ENCODE measurements around the gene THAP7. TPM values are rescaled to one million over a fixed set of nuclear protein-coding genes. Genes with fewer than 3 reads are reported as not detected.

The THAP7 gene
- total and polyA plus RNA-seq, 9 of the 15 experiments (the other 6 are each of a cell fraction or from before 2014, with no cell fraction given) = 7.9 to 263 (median 84.1) TPM

DNA sequence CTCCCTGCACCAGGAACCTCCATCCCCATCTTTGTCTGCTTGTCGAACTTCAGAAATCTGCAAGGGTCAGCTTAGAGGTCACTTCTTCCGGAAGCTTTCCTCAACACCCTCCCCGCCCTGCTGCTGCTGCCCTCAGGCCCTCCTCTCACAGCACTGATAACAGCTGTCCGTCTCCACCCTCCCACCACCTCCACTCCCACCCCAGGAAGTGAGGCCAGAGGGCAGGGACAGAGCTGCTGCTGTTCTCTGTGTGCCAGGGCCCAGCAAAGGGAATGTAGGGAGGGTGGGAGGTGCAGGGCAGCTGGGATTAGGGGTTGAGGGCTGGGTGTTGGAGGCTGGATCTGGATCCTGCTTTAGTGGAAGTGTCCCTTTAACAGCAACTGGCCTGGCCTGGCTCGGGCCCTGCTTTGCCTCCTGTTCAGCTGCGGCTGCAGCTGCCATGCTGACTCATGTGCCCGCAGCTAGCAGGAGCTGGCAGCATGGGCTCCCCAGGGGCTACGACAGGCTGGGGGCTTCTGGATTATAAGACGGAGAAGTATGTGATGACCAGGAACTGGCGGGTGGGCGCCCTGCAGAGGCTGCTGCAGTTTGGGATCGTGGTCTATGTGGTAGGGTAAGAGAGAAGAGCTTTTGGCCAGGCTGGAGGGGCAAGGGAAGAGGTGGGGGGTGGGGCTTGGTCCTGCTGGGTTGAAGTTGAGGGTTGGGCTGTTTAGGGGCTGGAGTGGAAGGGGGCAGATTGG, 13.0 kb upstream of the THAP7 start, which contains the start of gene P2RX6 (continued):
- TF ChIP-seq, protein P1, sequence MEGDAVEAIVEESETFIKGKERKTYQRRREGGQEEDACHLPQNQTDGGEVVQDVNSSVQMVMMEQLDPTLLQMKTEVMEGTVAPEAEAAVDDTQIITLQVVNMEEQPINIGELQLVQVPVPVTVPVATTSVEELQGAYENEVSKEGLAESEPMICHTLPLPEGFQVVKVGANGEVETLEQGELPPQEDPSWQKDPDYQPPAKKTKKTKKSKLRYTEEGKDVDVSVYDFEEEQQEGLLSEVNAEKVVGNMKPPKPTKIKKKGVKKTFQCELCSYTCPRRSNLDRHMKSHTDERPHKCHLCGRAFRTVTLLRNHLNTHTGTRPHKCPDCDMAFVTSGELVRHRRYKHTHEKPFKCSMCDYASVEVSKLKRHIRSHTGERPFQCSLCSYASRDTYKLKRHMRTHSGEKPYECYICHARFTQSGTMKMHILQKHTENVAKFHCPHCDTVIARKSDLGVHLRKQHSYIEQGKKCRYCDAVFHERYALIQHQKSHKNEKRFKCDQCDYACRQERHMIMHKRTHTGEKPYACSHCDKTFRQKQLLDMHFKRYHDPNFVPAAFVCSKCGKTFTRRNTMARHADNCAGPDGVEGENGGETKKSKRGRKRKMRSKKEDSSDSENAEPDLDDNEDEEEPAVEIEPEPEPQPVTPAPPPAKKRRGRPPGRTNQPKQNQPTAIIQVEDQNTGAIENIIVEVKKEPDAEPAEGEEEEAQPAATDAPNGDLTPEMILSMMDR (IDR thresholded peaks at IDR 0.05 in 2 of 3, conservative IDR thresholded peaks at IDR 0.05 in 1 of 3; ENCODE audit: insufficient read depth in 2 of 3, low read depth in 1 of 3, low read length in 3 of 3) = peak in 2 of 3 experiments; percentile 1 to 7; a peak in 1 of 6 replicates
- no peak for TF ChIP-seq ZC3H8 (IDR thresholded peaks at IDR 0.05)

DNA sequence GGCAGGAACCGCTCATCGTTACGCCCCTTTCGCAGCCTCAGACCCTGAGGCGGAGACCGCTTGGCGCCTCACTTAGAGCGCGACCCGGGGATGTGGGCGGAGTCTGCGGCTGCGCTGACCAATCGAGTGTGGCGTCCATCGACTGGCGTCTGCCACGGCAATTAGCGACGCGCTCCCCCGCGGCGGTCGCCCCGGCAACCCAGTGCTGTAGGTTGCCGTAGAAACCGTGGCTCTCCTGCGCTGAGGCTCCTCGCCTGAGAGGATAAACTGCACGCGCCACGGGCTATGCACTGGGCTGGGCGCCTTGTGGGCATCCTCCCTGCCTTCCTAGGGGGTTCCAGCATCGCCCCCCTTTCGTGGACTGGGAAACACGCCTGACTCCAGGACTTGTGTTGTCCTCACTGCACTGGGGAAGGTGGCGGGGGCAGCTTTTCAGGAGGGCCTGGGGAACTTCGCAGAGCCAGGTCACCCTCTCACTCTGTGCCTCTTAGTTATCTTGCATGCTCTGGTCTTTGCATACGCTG, 12.3 kb upstream of the THAP7 start:
- Histone ChIP-seq H3K79me2 (ENCODE audit: control insufficient read depth, insufficient read depth, low read length) (peaks cover 16% of the 10 kb centered on the region; the same call in 2 of the 3 replicates), H3K9ac (ENCODE audit: insufficient read depth in 1 of 2, low read depth in 2 of 2, low read length in 2 of 2) (peak overlapping the region; percentile 52 to 89), H3K36me3 (ENCODE audit: control insufficient read depth, insufficient read depth, low read length) (no peaks in the 10 kb centered on the region), H3K4me1 (replicated peaks in 1 of 2; ENCODE audit: control insufficient read depth in 2 of 2, insufficient read depth in 2 of 2, low read length in 2 of 2) (peaks cover 26 to 46% of the 10 kb centered on the region in 2 experiments), H3K4me2 (ENCODE audit: insufficient read depth, low read length) (peak overlapping the region; percentile 87), H3K9me1 (ENCODE audit: control insufficient read depth, insufficient read depth, low read length) (peaks cover 7% of the 10 kb centered on the region), H3K27ac (ENCODE audit: extremely low read depth, low read depth, low read length) (peak overlapping the region; percentile 67), H4K20me1 (replicated peaks; ENCODE audit: control insufficient read depth, insufficient read depth, low read length) (peaks cover 12% of the 10 kb centered on the region), H2AFZ (ENCODE audit: low read depth, low read length) (peak overlapping the region; percentile 91), H3K4me3 (peak overlapping the region; percentile 44), H3K27me3 (ENCODE audit: control insufficient read depth in 2 of 2, insufficient read depth in 2 of 2, low read length in 2 of 2) (no peaks in the 10 kb centered on the region; a peak in 1 of 5 replicates), H3K9me3 (replicated peaks; ENCODE audit: control insufficient read depth, insufficient read depth, low read depth, low read length) (no peaks in the 10 kb centered on the region)
- POLR2A ChIA-PET = interaction anchor here (0.6 to 13.9 kb wide), 16 partner anchors 10 to 627 kb away, joined by 3 to 333 read pairs (median 4); partner anchors contain the start of genes LRRC74B, LZTR1, SLC7A4 and THAP7
- CTCF ChIA-PET (ENCODE audit: low intra/inter-chr PET ratio) = interaction anchor here (0.8 to 1.2 kb wide), 2 partner anchors 13 to 129 kb away, joined by 3 read pairs; partner anchors contain the start of gene THAP7
- under 1% methylated on average over 40 of the region's 40 CpGs for WGBS (ENCODE audit: insufficient coverage, low coverage, missing lambda C conversion rate)
- in situ Hi-C loops (cut with MboI) (no loop called here), intact Hi-C loops (cut with micrococcal nuclease) (loop anchor here (5.0 kb wide), 1 partner anchor 33 kb away; the partner anchor contains the start of gene LRRC74B)
- ATAC-seq = peak; percentile 91
- peak; percentile 100 for DNase-seq (ENCODE audit: extremely low read depth in 1 of 4, low spot score in 3 of 4)
- FAIRE-seq = no peak
- BruUV-seq (replicated peaks) = no TSS peak
- no peak for TF ChIP-seq ATF7 (IDR thresholded peaks at IDR 0.05)
- 0 out of 4 replicates have a peak, but pooled peaks of 1 of the 2 experiments have one; percentile 35 for TF ChIP-seq SRF (CRISPR knock-in tag; IDR thresholded peaks at IDR 0.05)
- peak; percentile 88; the same call in 1 of the 2 replicates for TF ChIP-seq ZNF583 (CRISPR knock-in tag; IDR thresholded peaks at IDR 0.05)
- TF ChIP-seq, protein P2, sequence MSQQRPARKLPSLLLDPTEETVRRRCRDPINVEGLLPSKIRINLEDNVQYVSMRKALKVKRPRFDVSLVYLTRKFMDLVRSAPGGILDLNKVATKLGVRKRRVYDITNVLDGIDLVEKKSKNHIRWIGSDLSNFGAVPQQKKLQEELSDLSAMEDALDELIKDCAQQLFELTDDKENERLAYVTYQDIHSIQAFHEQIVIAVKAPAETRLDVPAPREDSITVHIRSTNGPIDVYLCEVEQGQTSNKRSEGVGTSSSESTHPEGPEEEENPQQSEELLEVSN (IDR thresholded peaks at IDR 0.05; ENCODE audit: borderline replicate concordance in 1 of 2, extremely low read depth in 1 of 2, insufficient read depth in 1 of 2, insufficient read length in 1 of 2, low read depth in 1 of 2, low read length in 1 of 2, poor library complexity in 1 of 2, severe bottlenecking in 1 of 2) = peak; percentile 82 to 92
- TF ChIP-seq PRPF4 (IDR thresholded peaks at IDR 0.05; ENCODE audit: insufficient read depth, low read depth, low read length, poor library complexity, severe bottlenecking) = no peak
- no peak for TF ChIP-seq ZNF197 (CRISPR knock-in tag; IDR thresholded peaks at IDR 0.05; ENCODE audit: low read depth)
- TF ChIP-seq HDAC6 (IDR thresholded peaks at IDR 0.05; ENCODE audit: low read depth, low read length) = peak; percentile 43; the same call in 1 of the 2 replicates
- no peak for TF ChIP-seq ZNF232 (CRISPR knock-in tag; IDR thresholded peaks at IDR 0.05)
- peak; percentile 60 for TF ChIP-seq SREBF1 (IDR thresholded peaks at IDR 0.05; ENCODE audit: borderline replicate concordance, low read depth, low read length)
- TF ChIP-seq, protein P3, sequence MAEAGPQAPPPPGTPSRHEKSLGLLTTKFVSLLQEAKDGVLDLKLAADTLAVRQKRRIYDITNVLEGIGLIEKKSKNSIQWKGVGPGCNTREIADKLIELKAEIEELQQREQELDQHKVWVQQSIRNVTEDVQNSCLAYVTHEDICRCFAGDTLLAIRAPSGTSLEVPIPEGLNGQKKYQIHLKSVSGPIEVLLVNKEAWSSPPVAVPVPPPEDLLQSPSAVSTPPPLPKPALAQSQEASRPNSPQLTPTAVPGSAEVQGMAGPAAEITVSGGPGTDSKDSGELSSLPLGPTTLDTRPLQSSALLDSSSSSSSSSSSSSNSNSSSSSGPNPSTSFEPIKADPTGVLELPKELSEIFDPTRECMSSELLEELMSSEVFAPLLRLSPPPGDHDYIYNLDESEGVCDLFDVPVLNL (CRISPR knock-in tag; IDR thresholded peaks at IDR 0.05; ENCODE audit: low read depth) = no peak
- TF ChIP-seq DACH1 (IDR thresholded peaks at IDR 0.05; ENCODE audit: partially characterized antibody) = no peak
- peak; percentile 75; the same call in 1 of the 2 replicates for TF ChIP-seq RBFOX2 (IDR thresholded peaks at IDR 0.05; ENCODE audit: low read depth, low read length)
